ENCODE results near the gene LMF1. TPM values are rescaled to one million over a fixed set of nuclear protein-coding genes. Genes with fewer than 3 reads are reported as not detected.

Gene LMF1
- total and polyA plus RNA-seq, 5 donors from 2014 or later = 9.9 to 40.0 (median 12.4) TPM

GRCh38 chr16:971582-971905 is 760 bp upstream of the LMF1 start:
- ATAC-seq (ENCODE audit: low read depth in 2 of 2) (no peak), DNase-seq (no peak)
- peak overlapping the region; percentile 68 to 97 (median 80) for H3K4me3 Mint-ChIP-seq
- Histone ChIP-seq H3K4me3 (ENCODE audit: low read depth, low read length) (no peak overlapping the region), H3K27ac (ENCODE audit: insufficient read depth, low read length, poor library complexity, severe bottlenecking) (no peak overlapping the region), H3K36me3 (ENCODE audit: control insufficient read depth, insufficient read depth, low read length) (peaks cover 3% of the 10 kb centered on the region), H3K9me3 (ENCODE audit: control insufficient read depth in 2 of 2, low read length in 2 of 2) (no peaks in the 10 kb centered on the region), H3K4me1 (ENCODE audit: control insufficient read depth, insufficient read depth, low read length, poor library complexity, severe bottlenecking) (peaks cover 18% of the 10 kb centered on the region), H3K27me3 (ENCODE audit: control insufficient read depth, insufficient read depth, low read length) (no peaks in the 10 kb centered on the region)
- no peak overlapping the region for H3K27ac Mint-ChIP-seq
- no peaks in the 10 kb centered on the region for H3K9me3 Mint-ChIP-seq
- H3K36me3 Mint-ChIP-seq = peaks cover 7% of the 10 kb centered on the region
- no peaks in the 10 kb centered on the region for H3K27me3 Mint-ChIP-seq
- peaks cover 6 to 27% (median 10%) of the 10 kb centered on the region in 4 donors for H3K4me1 Mint-ChIP-seq

GRCh38 chr16:970386-970765 is 408 bp downstream of the LMF1 start:
- Histone ChIP-seq H3K36me3 (ENCODE audit: control insufficient read depth, insufficient read depth, low read length) (peaks cover 3% of the 10 kb centered on the region), H3K27ac (ENCODE audit: insufficient read depth, low read length, poor library complexity, severe bottlenecking) (peak overlapping the region; percentile 76), H3K4me1 (ENCODE audit: control insufficient read depth, insufficient read depth, low read length, poor library complexity, severe bottlenecking) (peaks cover 18% of the 10 kb centered on the region), H3K9me3 (ENCODE audit: control insufficient read depth in 2 of 2, low read length in 2 of 2) (no peaks in the 10 kb centered on the region), H3K4me3 (ENCODE audit: low read depth, low read length) (no peak overlapping the region), H3K27me3 (ENCODE audit: control insufficient read depth, insufficient read depth, low read length) (no peaks in the 10 kb centered on the region)
- Mint-ChIP-seq H3K27me3 (no peaks in the 10 kb centered on the region), H3K4me1 (peaks cover 6 to 35% (median 12%) of the 10 kb centered on the region in 4 donors), H3K4me3 (peak overlapping the region; percentile 78 to 84 (median 82)), H3K36me3 (peaks cover 17% of the 10 kb centered on the region), H3K27ac (peak overlapping the region in 1 of 3 donors; percentile 67), H3K9me3 (no peaks in the 10 kb centered on the region)
- ATAC-seq (ENCODE audit: low read depth in 2 of 2) (no peak), DNase-seq (no peak)

- Histone ChIP-seq H3K4me1 (ENCODE audit: control insufficient read depth, insufficient read depth, low read length, poor library complexity, severe bottlenecking) (peaks cover 18% of the 10 kb centered on the region), H3K9me3 (ENCODE audit: control insufficient read depth in 2 of 2, low read length in 2 of 2) (no peaks in the 10 kb centered on the region), H3K36me3 (ENCODE audit: control insufficient read depth, insufficient read depth, low read length) (peaks cover 3% of the 10 kb centered on the region), H3K27me3 (ENCODE audit: control insufficient read depth, insufficient read depth, low read length) (no peaks in the 10 kb centered on the region), H3K4me3 (ENCODE audit: low read depth, low read length) (peak overlapping the region; percentile 32), H3K27ac (ENCODE audit: insufficient read depth, low read length, poor library complexity, severe bottlenecking) (peak overlapping the region; percentile 76)
- ATAC-seq (ENCODE audit: low read depth in 2 of 2) (no peak), DNase-seq (no peak)
- Mint-ChIP-seq H3K4me3 (peak overlapping the region; percentile 79 to 84 (median 82)), H3K36me3 (peaks cover 22% of the 10 kb centered on the region), H3K4me1 (peaks cover 8 to 42% (median 15%) of the 10 kb centered on the region in 4 donors), H3K27me3 (no peaks in the 10 kb centered on the region), H3K27ac (peak overlapping the region in 1 of 3 donors; percentile 32), H3K9me3 (no peaks in the 10 kb centered on the region)
Measured at GRCh38 chr16:969508-970385, 1.0 kb downstream of the LMF1 start.

- no peaks in the 10 kb centered on the region for H3K9me3 ChIP-seq (ENCODE audit: control insufficient read depth in 2 of 2, low read length in 2 of 2)
- Mint-ChIP-seq H3K36me3 (peaks cover 29% of the 10 kb centered on the region), H3K9me3 (no peaks in the 10 kb centered on the region), H3K27ac (peak overlapping the region in 2 of 3 donors; percentile 60 to 75), H3K27me3 (no peaks in the 10 kb centered on the region), H3K4me1 (peaks cover 14 to 52% (median 20%) of the 10 kb centered on the region in 4 donors), H3K4me3 (peak overlapping the region; percentile 70 to 84 (median 80))
- H3K27me3 ChIP-seq (ENCODE audit: control insufficient read depth, insufficient read depth, low read length) = no peaks in the 10 kb centered on the region
- H3K4me1 ChIP-seq (ENCODE audit: control insufficient read depth, insufficient read depth, low read length, poor library complexity, severe bottlenecking) = peaks cover 21% of the 10 kb centered on the region
- DNase-seq (no peak), ATAC-seq (ENCODE audit: low read depth in 2 of 2) (no peak)
- no peak overlapping the region for H3K27ac ChIP-seq (ENCODE audit: insufficient read depth, low read length, poor library complexity, severe bottlenecking)
- no peak overlapping the region for H3K4me3 ChIP-seq (ENCODE audit: low read depth, low read length)
- H3K36me3 ChIP-seq (ENCODE audit: control insufficient read depth, insufficient read depth, low read length) = peaks cover 3% of the 10 kb centered on the region
Measured at GRCh38 chr16:968620-969019, 2.2 kb downstream of the LMF1 start.

GRCh38 chr16:967546-968295 is 3.1 kb downstream of the LMF1 start:
- H3K27me3 ChIP-seq (ENCODE audit: control insufficient read depth, insufficient read depth, low read length) = no peaks in the 10 kb centered on the region
- Mint-ChIP-seq H3K4me3 (peak overlapping the region in 2 of 4 donors; percentile 11 to 84), H3K27ac (no peak overlapping the region), H3K4me1 (peaks cover 14 to 61% (median 24%) of the 10 kb centered on the region in 4 donors), H3K36me3 (peaks cover 32% of the 10 kb centered on the region), H3K9me3 (no peaks in the 10 kb centered on the region), H3K27me3 (no peaks in the 10 kb centered on the region)
- H3K36me3 ChIP-seq (ENCODE audit: control insufficient read depth, insufficient read depth, low read length) = peaks cover 3% of the 10 kb centered on the region
- no peak overlapping the region for H3K4me3 ChIP-seq (ENCODE audit: low read depth, low read length)
- no peaks in the 10 kb centered on the region for H3K9me3 ChIP-seq (ENCODE audit: control insufficient read depth in 2 of 2, low read length in 2 of 2)
- H3K4me1 ChIP-seq (ENCODE audit: control insufficient read depth, insufficient read depth, low read length, poor library complexity, severe bottlenecking) = peaks cover 30% of the 10 kb centered on the region
- DNase-seq = no peak
- H3K27ac ChIP-seq (ENCODE audit: insufficient read depth, low read length, poor library complexity, severe bottlenecking) = no peak overlapping the region
- no peak for ATAC-seq (ENCODE audit: low read depth in 2 of 2)

- Histone ChIP-seq H3K4me1 (ENCODE audit: control insufficient read depth, insufficient read depth, low read length, poor library complexity, severe bottlenecking) (peaks cover 34% of the 10 kb centered on the region), H3K9me3 (ENCODE audit: control insufficient read depth in 2 of 2, low read length in 2 of 2) (no peaks in the 10 kb centered on the region), H3K27me3 (ENCODE audit: control insufficient read depth, insufficient read depth, low read length) (no peaks in the 10 kb centered on the region), H3K36me3 (ENCODE audit: control insufficient read depth, insufficient read depth, low read length) (peaks cover 3% of the 10 kb centered on the region), H3K4me3 (ENCODE audit: low read depth, low read length) (no peak overlapping the region), H3K27ac (ENCODE audit: insufficient read depth, low read length, poor library complexity, severe bottlenecking) (no peak overlapping the region)
- DNase-seq (no peak), ATAC-seq (ENCODE audit: low read depth in 2 of 2) (no peak)
- H3K27ac Mint-ChIP-seq = no peak overlapping the region
- no peaks in the 10 kb centered on the region for H3K27me3 Mint-ChIP-seq
- H3K4me3 Mint-ChIP-seq = peak overlapping the region in 1 of 4 donors; percentile 80
- no peaks in the 10 kb centered on the region for H3K9me3 Mint-ChIP-seq
- peaks cover 32% of the 10 kb centered on the region for H3K36me3 Mint-ChIP-seq
- peaks cover 14 to 61% (median 23%) of the 10 kb centered on the region in 4 donors for H3K4me1 Mint-ChIP-seq
Measured at GRCh38 chr16:967077-967541, 3.7 kb downstream of the LMF1 start.

GRCh38 chr16:966505-966904 is 4.3 kb downstream of the LMF1 start:
- Mint-ChIP-seq H3K4me3 (peak overlapping the region in 2 of 4 donors; percentile 4 to 80), H3K36me3 (peaks cover 32% of the 10 kb centered on the region), H3K9me3 (no peaks in the 10 kb centered on the region), H3K4me1 (peaks cover 14 to 56% (median 21%) of the 10 kb centered on the region in 4 donors), H3K27me3 (no peaks in the 10 kb centered on the region), H3K27ac (peak overlapping the region in 1 of 3 donors; percentile 90)
- H3K4me3 ChIP-seq (ENCODE audit: low read depth, low read length) = no peak overlapping the region
- ATAC-seq (ENCODE audit: low read depth in 2 of 2) (no peak), DNase-seq (no peak)
- no peak overlapping the region for H3K27ac ChIP-seq (ENCODE audit: insufficient read depth, low read length, poor library complexity, severe bottlenecking)
- H3K4me1 ChIP-seq (ENCODE audit: control insufficient read depth, insufficient read depth, low read length, poor library complexity, severe bottlenecking) = peaks cover 33% of the 10 kb centered on the region
- no peaks in the 10 kb centered on the region for H3K9me3 ChIP-seq (ENCODE audit: control insufficient read depth in 2 of 2, low read length in 2 of 2)
- no peaks in the 10 kb centered on the region for H3K27me3 ChIP-seq (ENCODE audit: control insufficient read depth, insufficient read depth, low read length)
- peaks cover 3% of the 10 kb centered on the region for H3K36me3 ChIP-seq (ENCODE audit: control insufficient read depth, insufficient read depth, low read length)
